IMR-90 (cell line): Measurements from ENCODE around the gene RASGRF1.

ENCODE experiments used
- BHLHE40 ChIP-seq: fragments of 150-350 bp; IDR thresholded peaks from 2 replicates; pipeline ENCODE4 v1.6.1; 2016; ENCODE audit warnings: mild to moderate bottlenecking, low read depth, low read length
- CEBPB ChIP-seq: IDR thresholded peaks from 2 replicates; pipeline ENCODE4 v1.6.1; 2012; ENCODE audit warnings: low read depth, low read length, improper control_type of control experiment
- CTCF ChIP-seq: conservative IDR thresholded peaks from 2 replicates; pipeline ENCODE4 v1.5.1; 2012; ENCODE audit warnings: mild to moderate bottlenecking, low read depth, low read length, improper control_type of control experiment
- ELK1 ChIP-seq: fragments of 150-350 bp; IDR thresholded peaks from 2 replicates; pipeline ENCODE4 v1.6.1; 2016; ENCODE audit warnings: low read depth, mild to moderate bottlenecking, low read length, moderate library complexity, borderline replicate concordance
- MAFK ChIP-seq: IDR thresholded peaks from 2 replicates; pipeline ENCODE4 v1.6.1; 2012; ENCODE audit warnings: low read depth, low read length, improper control_type of control experiment
- MXI1 ChIP-seq: IDR thresholded peaks from 2 replicates; pipeline ENCODE4 v1.6.1; 2012; ENCODE audit warnings: low read depth, mild to moderate bottlenecking, low read length, moderate library complexity, borderline replicate concordance
- POLR2A ChIP-seq: IDR thresholded peaks from 2 replicates; pipeline ENCODE4 v1.6.1; 2012; ENCODE audit warnings: mild to moderate bottlenecking, low read depth, low read length
- RAD21 ChIP-seq: IDR thresholded peaks from 2 replicates; pipeline ENCODE4 v1.6.1; 2012; ENCODE audit warnings: low read length, improper control_type of control experiment
- SMC3 ChIP-seq: fragments of 150-350 bp; IDR thresholded peaks from 2 replicates; pipeline ENCODE4 v1.6.1; 2016; ENCODE audit warnings: low read depth, mild to moderate bottlenecking, antibody characterized with exemption, low read length, moderate library complexity
- USF2 ChIP-seq: fragments of 150-350 bp; IDR thresholded peaks from 2 replicates; pipeline ENCODE4 v1.6.1; 2017; ENCODE audit warnings: mild to moderate bottlenecking, antibody characterized with exemption, low read length, low read depth

- TF ChIP-seq CTCF, result no peak
- no peak for TF ChIP-seq ELK1
- no peak for TF ChIP-seq CEBPB
- no peak for TF ChIP-seq MAFK
- TF ChIP-seq MXI1, result no peak
- TF ChIP-seq USF2, result no peak
- no peak for TF ChIP-seq RAD21
- TF ChIP-seq SMC3, result no peak
- TF ChIP-seq BHLHE40, result no peak
- TF ChIP-seq POLR2A, result no peak
These were observed 40.1 kb upstream of the RASGRF1 start for GRCh38 chr15:79130535-79131130.
